HG03280 (cell line): ENCODE data around the gene SELENON.

ENCODE experiments used
- ATAC-seq: cut with Tn5 transposase; IDR thresholded peaks from one replicate; pipeline ENCODE4 v1.9.1; 2021; ENCODE audit warnings: mild to moderate bottlenecking, moderate library complexity; ENCODE audit not compliant: unreplicated experiment

SELENON gene

DNA sequence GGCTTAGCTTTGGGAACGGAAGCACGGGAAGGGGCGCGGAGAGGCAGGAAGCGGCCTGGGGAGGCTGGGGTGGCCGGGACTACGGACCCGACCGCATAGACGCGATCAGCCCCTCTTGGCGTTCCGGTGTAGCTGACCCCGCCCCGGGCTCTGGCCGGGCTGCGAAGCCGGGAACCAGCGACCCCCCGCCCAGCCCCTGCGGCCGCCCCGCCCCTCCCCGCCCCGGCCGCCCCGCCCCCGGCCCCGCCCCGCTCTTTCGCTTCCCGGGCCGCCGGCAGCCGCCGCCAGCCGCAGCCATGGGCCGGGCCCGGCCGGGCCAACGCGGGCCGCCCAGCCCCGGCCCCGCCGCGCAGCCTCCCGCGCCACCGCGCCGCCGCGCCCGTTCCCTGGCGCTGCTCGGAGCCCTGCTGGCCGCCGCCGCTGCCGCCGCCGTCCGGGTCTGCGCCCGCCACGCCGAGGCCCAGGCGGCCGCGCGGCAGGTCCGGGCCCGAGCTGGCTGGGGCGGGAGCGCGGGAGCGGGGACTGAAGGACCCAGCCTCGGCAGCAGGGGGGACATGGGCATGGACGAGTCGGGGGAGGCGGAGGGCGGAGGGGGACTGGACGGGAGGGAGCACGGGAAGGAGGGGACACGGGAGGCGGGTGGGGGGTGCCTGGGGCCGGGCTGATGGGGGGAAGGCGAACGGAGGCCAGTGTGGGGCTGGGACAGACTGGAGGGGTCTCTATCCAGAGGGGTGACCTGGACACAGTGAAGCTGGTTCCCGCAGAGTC, at the start of gene SELENON:
TSS of gene SELENON (plus strand) at position 259 of the 768 bp plus-strand sequence. CDS start at position 297, 38 bp downstream.
- ATAC-seq, result no peak

DNA sequence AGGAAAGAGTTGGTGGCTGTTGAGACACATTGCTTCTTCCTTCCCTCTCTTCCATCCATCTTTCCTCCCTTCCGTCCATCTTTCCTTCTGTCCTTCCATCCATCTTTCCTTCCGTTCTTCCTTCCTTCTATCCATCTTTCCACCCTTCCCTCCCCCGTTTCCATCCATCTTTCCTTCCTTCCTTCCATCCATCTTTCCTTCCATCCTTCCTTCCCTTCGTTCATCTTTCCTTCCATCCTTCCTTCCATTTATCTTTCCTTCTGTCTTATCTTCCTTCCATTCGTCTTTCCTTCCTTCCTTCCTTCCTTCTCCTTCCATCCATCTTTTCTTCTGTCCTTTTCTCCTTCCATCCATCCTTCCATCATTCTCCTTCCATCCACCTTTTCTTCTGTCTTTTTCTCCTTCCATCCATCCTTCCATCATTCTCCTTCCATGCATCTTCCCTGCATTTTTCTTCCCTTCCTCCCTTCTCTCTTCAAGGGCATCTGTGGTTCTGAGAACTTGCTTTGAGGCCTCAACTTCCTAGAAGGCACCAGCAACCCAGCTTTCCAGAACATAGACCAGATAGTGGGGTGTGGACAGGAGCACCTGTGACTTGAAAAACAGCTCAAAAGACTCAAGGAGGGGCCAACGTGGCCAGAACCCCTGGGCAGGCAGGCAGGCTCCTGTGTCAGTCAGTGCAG, 48.9 kb upstream of the SELENON start:
- no peak for ATAC-seq

- no peak for ATAC-seq
These were observed 45.4 kb upstream of the SELENON start for GRCh38 chr1:25754470-25755181.

- ATAC-seq, result no peak
These were observed 44.4 kb upstream of the SELENON start for GRCh38 chr1:25755475-25756125.

GRCh38 chr1:25756215-25756614, 43.8 kb upstream of the SELENON start:
- no peak for ATAC-seq

DNA sequence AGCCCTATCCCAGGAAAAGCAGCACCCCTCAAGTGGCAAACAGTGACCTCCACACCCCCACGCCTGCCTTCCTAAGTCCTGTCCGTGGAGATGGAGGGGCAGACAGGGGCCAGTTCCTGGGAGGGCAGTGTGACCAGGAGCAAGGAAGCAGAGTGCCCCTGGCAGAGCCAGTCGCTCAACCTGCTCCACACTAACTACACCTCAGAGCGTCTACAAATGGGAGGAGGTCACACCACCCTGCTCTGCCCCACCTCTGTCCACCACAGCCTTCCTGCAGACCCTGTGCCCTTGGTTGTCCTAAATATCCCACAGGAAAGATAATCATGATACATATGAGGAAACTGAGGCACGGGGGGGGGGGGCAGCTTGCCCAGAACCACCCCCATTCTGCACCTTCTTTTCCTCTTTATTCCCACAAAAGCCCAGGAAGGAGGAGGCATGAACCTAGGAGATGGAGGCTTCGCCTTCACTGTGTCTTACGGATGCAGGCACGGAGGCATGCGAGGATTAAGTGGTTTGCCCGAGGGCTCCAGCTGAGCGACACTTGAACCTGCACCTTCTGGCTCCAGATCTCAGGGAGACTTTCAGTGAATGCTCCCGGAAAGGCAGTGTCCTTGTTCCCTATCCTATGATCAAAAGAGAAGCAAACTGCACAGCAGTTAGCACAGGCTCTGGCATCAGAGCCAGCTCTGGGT, 42.7 kb upstream of the SELENON start:
- no peak for ATAC-seq

DNA sequence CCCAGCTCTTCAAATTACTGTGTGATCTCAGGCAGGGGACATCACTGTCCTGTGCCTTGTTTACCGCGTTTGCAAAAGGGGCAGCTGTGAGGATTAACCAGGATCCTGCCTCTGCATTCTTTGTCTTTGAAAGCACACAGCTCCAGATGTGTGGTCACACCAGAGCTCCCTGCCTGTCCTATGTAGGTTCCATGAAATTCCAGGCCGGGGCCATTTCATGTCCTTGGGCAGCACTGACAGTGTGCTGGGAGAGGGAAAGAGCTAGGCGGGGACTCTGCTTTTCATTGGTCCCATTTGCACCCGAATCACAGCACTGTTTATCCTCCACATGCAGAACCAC, 42.2 kb upstream of the SELENON start:
- no peak for ATAC-seq

DNA sequence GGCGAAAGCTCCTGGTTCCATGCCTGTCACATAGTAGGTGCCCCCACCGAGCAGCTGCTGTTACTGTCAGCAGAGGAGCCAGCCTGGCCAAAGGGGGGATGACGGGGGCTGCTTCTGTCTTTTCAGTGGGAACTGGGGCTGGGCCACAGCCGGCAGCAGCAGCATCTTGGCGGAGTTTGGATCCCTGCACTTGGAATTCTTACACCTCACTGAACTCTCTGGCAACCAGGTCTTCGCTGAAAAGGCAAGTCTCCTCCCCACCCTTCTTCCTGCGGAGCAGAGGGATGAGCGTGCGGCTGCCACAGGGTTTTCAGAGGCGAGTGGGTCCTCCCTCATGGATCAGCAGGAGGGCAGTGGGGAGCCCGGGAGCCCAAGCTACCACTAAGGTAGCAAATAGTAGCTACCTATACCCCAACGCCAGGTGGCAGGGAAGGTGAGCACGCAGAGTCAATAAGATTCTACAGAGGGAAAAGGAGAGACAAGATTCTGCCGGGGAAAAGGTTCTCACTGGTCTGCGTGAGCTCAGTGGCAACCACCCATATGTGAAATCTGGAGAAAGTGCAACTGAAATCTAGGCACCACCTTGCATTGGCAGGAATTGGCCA, 41.4 kb upstream of the SELENON start:
- no peak for ATAC-seq

- ATAC-seq, result no peak
These were observed 39.8 kb upstream of the SELENON start for GRCh38 chr1:25760122-25760719.

GRCh38 chr1:25760871-25761270, 39.1 kb upstream of the SELENON start:
- ATAC-seq, result no peak

DNA sequence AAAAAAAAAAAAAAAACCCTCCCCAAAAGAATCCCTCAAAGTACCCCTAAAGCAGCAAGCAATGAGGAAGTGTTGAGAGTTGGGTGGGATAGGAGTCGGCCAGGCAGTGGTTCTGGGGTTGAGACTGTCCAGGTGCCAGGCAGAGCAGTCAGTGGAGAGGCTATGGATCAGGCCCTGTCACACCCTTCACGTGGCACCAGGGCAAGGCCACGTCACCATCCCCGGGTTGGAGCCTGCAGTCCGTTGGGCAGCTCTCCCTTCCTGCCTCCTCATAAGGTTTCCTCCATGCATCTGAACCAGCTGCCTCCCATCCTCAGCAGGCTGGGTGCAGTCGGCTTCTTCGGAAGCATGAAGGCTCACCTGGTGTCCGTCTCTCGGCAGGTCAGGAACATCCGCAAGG, 36.5 kb upstream of the SELENON start:
- ATAC-seq, result no peak

GRCh38 chr1:25765136-25765922, 34.7 kb upstream of the SELENON start:
- no peak for ATAC-seq

GRCh38 chr1:25765923-25766589, 33.9 kb upstream of the SELENON start:
- ATAC-seq, result no peak

- no peak for ATAC-seq
These were observed 33.1 kb upstream of the SELENON start for GRCh38 chr1:25766721-25767436.

GRCh38 chr1:25767437-25767770, 32.6 kb upstream of the SELENON start:
- ATAC-seq, result no peak

- ATAC-seq, result no peak
These were observed 31.0 kb upstream of the SELENON start for GRCh38 chr1:25768999-25769398.

- ATAC-seq, result no peak
These were observed 30.2 kb upstream of the SELENON start for GRCh38 chr1:25769625-25770383.
